CD4-positive, alpha-beta T cell treated with Interferon gamma for 1 hour (primary cell): ENCODE measurements around the gene GYPB.
"Not testable (repeated sequence)": the region's sequence is repeated elsewhere in the genome, so short reads cannot be mapped to it uniquely, and the experiment has no call there.

ENCODE experiments used
- DNase-seq: peaks from one replicate; pipeline ENCODE4 v3.0.0-alpha.2; 2020

GYPB gene

GRCh38 chr4:144019277-144019676 lies at the start of gene GYPB:
TSS of gene GYPB (minus strand) at chr4:144019380. CDS start at chr4:144019287, 93 bp downstream.
- DNase-seq, result not testable (repeated sequence)

- DNase-seq, result not testable (repeated sequence)
Observed at GRCh38 chr4:144061556-144061955, 42.4 kb upstream of the GYPB start.

DNA sequence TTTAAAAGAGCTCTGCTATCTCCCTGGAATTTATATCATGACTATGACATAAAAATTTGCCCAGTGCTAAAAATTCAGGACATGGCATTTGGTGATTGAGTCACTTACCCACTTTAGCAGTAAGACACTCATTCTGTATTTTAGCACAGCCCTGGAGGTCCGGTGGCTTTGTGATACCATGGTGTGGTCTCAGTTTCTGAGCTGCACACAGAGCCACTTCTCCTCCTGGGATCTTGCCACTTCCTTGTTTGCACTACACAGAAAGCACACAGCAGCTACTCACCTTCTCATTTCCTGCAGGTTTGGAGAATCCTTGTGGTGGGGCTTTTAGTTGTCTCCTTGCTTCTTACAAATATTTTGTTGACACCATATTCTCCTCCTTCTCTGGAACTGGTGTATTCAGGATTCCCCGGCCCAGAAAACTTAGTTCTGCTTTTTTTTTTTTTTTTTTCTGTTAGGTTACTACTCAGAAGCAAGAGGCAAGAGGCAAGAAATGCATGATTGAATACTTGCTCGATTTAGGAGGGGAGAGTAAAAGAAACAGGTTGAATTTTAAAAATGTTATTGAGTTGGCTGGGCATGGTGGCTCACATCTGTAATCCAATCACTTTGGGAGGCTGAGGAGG lies 41.2 kb upstream of the GYPB start:
- not testable (repeated sequence) for DNase-seq

GRCh38 chr4:144056800-144057199 lies 37.6 kb upstream of the GYPB start:
- no peak for DNase-seq

DNA sequence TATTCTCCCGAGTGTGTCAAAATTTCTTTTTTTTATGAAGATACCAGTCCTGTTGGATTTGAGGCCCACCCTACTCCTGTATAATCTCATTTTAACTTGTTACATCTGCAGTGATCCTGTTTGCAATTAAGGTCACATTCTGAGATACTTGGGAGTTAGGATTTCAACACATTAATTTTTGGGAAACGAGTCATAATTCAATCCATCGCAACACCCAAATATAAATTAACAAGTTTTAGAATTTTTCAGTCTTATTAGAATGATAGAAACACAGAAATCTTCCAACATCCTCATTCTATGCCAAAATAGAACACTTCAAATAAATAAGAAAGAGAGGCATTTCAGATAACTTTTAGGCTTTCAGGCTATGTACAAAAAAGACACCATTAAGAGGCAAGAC lies 36.2 kb upstream of the GYPB start:
- DNase-seq, result not testable (repeated sequence)

GRCh38 chr4:144051494-144051893 lies 32.3 kb upstream of the GYPB start:
- not testable (repeated sequence) for DNase-seq

GRCh38 chr4:144050631-144051030 lies 31.5 kb upstream of the GYPB start:
- not testable (repeated sequence) for DNase-seq

- DNase-seq, result not testable (repeated sequence)
Observed at GRCh38 chr4:144049495-144050424, 30.6 kb upstream of the GYPB start.

DNA sequence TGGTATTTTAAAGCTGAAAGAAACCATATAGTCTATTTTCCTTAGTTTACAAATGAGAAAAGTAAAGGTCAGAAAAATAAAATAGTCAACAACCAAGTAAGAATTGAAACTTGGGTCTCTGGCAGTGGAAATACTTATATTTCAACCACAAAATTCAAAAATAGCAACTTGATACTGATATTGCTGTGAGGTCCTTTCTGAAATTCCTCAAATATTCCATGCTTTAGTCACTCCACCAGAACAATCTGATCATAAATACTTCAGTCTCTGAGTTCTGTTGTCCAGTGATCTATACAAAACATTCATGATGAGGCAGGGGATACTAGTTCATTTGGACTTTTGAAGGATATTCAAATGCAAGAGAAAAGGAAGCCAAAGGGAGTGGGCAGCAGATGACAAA lies 25.8 kb upstream of the GYPB start:
- DNase-seq, result not testable (repeated sequence)

DNA sequence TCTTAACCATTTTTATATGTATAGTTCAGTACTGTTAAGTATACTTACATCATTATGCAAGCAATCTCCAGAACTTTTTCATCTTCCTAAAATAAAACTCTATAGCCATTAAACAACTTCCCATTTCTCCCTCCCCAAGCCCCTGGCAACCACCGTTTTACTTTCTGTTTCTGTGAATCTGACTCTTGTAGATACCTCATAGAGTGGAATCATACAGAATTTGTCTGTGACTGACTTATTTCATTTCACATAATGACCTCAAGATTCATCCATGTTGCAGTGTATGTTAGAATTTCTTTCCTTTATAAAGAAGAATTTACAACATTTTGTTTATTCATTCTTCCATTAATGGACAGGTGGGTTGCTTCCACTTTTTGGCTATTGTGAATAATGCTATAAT lies 13.4 kb upstream of the GYPB start:
- DNase-seq, result not testable (repeated sequence)

DNA sequence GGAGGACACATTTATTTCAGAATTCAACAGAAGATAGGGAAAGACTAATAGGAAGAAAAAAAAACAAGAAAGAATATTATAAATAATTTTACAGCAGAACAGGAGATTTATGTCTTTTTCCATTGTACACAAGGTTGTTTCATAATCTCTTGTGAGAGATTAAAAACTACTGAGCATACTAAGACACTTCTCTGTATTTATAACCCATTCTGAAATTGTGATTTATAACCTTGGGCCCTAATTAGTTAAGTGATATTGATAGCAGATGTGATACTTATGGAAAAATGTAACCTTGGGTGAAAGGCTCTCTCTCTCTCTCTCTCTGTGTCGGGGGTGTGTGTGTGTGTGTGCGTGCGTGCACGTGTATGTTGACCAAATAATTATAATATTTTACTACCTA lies 12.7 kb upstream of the GYPB start:
- not testable (repeated sequence) for DNase-seq

DNA sequence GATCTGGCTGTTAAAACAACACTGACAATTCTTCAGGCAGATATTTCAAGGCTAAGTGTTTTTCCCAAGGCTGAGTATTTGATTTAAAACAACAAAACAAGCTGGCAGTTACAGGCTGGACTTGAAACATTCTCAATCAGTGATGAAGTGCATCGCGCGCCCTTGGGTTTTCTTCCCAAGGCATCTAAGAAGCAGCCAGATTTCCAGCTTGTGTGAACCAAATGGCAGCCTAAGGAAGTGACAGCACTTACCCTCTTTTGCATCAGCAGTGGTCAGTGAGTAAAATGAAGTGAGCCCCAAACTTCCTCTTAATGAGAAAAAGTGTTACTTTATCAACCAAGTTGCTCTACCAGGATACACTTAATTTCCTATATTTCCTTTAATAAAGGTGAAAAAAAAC lies 12.2 kb upstream of the GYPB start:
- not testable (repeated sequence) for DNase-seq

GRCh38 chr4:144030708-144031107 lies 11.5 kb upstream of the GYPB start:
- DNase-seq, result not testable (repeated sequence)

DNA sequence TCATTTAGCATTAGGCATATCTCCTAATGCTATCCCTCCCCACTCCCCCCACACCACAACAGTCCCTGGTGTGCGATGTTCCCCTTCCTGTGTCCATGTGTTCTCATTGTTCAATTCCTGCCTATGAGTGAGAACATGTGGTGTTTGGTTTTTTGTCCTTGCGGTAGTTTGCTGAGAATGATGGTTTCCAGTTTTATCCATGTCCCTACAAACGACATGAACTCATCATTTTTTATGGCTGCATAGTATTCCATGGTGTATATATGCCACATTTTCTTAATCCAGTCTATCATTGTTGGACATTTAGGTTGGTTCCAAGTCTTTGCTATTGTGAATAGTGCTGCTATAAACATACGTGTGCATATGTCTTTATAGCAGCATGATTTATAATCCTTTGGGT lies 7.5 kb upstream of the GYPB start:
- DNase-seq, result not testable (repeated sequence)

- not testable (repeated sequence) for DNase-seq
Observed at GRCh38 chr4:144024399-144025053, 5.3 kb upstream of the GYPB start.

DNA sequence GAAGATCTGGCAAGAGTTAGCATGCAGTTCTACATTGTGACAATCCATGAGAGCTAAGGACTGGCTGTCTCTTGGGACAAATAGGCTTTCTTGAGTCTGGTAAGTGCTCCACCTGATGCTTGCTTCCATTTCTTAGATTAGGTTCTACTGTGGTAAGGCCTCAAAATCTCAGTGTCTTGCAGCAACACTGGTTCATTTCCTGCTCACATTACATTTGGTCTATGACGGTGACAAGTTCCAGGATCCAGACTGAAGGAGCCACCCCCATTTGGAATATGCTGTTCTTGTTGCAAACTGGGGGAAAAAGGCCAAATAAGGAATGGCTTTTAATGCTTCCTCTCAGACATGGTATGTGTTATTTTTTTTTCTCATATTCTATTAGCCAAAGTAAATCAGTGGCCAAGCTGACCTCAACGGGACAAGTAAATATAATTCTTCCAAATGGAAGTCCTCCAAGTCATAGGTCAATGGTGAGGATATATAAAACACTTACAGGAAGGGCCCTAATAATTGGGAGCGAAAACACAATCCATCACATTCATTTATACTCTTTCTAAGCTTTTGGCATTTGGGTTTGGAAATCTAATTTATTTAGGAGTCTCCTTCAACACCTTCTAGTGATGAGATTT lies 3.7 kb upstream of the GYPB start:
- DNase-seq, result not testable (repeated sequence)

DNA sequence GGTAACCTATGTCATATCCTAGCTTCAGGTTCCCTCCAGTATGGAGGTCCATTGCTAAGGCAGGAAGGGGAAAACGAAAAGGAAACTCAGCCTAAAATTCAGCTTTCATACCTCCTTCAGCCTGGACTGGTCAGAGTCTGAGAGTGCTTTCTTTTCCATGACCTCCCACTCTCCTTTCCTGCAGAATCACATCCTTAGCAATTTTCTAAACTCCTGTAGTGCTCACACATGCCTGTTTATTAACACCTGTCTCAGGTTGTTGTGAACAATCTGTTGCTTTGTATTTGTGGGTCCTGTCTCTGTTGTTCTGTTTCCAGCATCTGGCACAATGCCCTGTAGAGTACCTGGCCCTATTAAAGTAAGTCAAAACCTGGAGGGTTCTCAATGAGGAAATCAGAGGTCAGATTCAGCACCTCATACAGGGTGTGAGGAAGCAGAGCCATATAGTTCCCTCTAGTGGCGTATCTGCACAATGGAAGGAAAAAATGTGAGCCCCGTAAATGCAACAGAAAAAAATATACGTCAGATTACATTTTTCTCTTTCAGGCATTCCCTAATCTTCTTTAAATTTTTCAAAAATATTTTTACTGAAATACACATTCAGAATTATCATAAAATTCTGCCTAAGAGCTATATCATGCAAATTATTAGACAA lies 2.3 kb upstream of the GYPB start:
- DNase-seq, result not testable (repeated sequence)

DNA sequence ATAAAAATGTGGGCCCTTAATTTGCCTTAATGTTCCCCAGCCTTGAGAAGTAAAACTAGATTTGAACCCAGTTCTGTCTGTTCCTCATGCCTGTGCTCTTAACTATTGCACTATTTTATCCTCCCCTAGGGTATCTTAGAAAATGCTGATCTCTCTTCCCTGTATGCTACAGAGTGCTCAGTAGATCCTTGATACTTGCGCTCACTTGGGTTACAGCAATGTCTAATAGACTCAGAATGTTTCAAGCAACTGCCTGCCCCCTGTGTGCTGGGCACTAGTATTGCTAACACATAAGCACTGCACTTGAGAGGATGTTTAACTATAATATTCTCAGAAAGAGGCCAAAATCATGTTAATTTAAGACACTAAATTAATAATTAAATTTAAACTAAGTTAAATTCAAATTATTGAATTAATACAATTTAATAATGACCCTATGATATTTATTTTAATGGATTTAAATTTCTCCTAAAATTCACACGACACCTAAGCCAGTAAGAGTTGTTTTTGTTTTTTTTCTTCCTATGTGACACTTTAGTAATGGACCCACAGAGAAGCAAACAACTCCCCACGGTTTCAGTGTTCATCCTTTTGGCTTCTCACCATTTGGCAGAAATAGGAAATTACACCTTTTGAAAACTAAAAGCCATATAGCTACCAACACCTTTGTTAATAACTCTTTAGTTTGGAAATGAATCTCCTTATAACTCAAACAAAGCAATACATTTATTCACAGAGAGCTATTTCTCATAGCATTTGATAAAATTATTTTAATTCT lies 768 bp downstream of the GYPB start:
- not testable (repeated sequence) for DNase-seq

DNA sequence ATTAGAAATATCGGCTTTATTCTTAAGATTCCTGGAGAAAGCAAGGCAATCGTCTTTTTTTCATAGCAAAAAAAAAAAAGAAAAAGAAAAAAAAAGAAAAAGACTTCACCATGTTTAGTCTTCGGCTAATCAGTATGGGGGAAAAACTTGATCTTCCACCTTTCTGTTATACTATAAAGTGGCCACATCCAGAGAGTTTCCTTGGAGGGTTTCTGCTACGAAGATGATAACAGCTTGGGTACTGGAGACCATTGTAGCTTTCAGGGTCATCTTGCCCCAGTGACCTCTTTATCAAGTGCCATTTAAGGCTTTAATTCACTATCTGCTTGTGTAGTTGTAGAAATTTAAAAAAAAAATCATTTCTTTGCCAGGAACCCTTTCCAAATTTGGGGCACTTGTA lies 1.9 kb downstream of the GYPB start:
- not testable (repeated sequence) for DNase-seq

DNA sequence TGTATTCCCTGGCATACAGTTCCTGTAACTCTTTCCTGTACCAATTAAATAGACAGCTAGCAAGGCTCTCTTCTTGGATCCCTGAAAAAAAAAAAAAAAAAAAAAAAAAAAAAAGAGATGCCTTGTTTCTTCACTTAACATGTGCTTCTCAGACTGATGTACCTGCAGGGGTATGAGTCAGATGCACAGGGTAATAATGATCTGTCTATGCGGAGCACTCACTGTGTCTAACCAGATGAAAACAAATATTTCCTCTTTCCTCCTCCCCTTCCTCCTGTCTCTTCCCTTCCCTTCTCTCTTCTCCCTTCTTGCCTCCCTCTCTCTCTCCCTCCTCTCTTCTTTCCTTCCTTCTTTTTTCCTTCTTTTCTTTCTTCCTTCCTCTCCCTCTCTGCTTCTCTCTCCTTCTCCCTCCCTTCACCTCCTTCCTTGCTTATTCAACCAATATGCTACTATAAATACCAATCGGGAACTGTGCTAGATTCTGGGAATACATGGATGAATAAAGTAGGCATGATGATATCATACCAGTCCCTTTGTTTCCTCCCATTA lies 3.0 kb downstream of the GYPB start:
- not testable (repeated sequence) for DNase-seq

- DNase-seq, result no peak
Observed at GRCh38 chr4:144014808-144015207, 4.4 kb downstream of the GYPB start.
